IPS DF 19.7 (cell line): ENCODE data around the gene SPN.
"Not testable (repeated sequence)": the region's sequence is repeated elsewhere in the genome, so short reads cannot be mapped to it uniquely, and the experiment has no call there.

Experiments used
- DNase-seq: peaks from one replicate; pipeline ENCODE4 v3.0.0-alpha.2; 2013; ENCODE audit warnings: low read depth, low spot score

Gene SPN

DNA sequence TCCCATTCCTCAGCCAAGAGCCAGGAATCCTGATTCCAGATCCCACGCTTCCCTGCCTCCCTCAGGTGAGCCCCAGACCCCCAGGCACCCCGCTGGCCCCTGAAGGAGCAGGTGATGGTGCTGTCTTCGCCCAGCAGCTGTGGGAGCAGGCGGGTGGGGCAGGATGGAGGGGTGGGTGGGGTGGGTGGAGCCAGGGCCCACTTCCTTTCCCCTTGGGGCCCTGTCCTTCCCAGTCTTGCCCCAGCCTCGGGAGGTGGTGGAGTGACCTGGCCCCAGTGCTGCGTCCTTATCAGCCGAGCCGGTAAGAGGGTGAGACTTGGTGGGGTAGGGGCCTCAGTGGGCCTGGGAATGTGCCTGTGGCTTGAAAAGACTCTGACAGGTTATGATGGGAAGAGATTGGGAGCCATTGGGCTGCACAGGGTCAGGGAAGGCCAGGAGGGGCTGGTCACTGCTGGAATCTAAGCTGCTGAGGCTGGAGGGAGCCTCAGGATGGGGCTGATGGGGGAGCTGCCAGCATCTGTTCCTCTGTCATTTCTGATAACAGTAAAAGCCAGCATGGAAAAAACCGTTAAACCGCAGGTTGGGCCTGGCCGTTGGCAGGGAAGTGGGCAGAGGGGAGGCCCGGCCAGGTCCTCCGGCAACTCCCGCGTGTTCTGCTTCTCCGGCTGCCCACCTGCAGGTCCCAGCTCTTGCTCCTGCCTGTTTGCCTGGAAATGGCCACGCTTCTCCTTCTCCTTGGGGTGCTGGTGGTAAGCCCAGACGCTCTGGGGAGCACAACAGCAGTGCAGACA lies at the start of gene SPN:
TSS of gene SPN (plus strand) at position 232 of the 791 bp plus-strand sequence. CDS start at position 714, 482 bp downstream.
- no peak for DNase-seq

GRCh38 chr16:29613307-29614057 lies 49.6 kb upstream of the SPN start:
- DNase-seq, result not testable (repeated sequence)

DNA sequence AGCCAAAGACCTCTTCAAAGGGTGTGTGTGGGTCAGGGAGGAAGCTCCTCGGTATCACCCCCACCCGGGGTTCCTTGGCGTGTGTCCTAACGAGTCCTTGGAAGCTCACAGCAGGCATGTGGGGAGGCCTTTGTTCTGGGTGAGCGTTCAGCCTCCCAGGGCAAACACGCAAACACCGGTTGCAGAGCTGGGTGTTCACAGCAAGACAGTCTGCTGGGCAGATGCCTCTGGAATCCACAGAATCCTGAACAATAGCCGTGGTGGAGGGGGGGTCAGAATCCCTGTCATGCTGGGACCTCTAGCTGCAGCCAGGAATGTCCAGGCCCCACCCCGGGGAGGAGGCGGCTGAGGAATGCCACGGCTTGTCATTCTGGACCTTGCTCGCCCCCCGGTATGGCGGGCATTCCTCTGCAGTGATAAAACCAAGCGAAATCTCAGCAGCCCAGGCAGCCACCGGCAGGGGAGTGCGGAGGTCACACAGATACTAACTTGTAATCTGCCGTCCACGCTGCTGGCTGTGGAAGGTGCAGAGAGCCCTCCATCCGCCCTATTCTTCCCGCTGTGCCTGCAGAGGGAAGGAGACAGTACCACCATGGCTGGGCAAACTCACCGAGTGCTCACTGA lies 48.2 kb upstream of the SPN start:
- DNase-seq, result peak; percentile 59

GRCh38 chr16:29616127-29616526 lies 46.9 kb upstream of the SPN start:
- DNase-seq, result not testable (repeated sequence)

DNA sequence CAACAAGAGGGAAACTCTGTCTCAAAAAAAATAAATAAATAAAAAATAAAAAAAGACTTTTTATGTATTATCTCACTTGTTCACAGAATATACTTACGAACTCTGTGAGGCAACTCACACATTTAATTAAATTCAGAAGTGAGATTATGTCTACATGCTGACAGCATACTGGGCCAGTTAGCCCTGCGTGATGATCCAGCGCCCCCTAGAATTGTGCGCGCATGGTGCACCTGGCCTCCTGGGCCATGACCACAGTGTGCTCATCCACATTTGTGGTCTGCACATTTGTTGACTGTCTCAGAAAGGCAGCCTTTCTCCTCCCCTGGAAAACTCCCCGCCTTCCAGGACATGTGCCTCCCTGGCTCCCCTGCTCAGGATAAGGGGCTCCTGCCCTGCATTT lies 42.5 kb upstream of the SPN start:
- not testable (repeated sequence) for DNase-seq

DNA sequence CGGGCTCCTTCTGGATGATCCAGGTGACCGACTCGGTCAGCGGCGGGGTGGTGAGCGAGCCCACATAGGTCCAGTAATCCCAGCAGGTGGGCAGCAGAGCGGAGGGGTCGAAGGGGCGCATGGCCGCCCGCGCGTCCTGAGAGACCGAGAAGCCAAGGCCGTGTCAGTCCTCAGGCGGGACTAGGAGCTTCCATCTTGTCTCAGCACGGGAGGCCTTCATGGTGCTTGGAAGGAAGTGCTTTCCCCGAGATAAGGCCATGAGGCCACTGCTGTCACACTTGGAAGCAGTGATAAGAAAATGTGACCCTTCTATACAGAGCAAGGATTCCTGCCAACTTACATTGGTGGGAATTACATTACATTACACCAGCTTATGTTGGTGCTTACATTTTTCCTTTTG lies 40.3 kb upstream of the SPN start:
- DNase-seq, result not testable (repeated sequence)

- not testable (repeated sequence) for DNase-seq
Measured at GRCh38 chr16:29623253-29623652, 39.8 kb upstream of the SPN start.

DNA sequence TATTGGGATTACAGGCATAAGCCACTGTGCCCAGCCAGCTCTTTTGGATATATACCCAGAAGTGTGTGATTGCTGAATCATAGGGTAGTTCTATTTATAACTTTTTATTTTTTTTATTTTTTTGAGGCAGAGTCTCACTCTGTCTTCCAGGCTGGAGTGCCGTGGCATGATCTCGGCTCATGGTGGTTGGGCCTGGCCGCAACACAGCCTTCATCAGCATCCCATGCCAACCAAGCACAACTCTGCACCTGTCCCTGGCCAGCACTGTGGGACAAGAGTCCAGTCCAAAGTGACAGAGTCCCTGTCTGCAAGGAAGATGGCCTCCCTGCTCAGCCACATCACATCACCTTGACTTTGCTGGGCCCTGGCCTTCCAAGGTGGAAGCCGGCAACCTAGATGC lies 37.9 kb upstream of the SPN start:
- DNase-seq, result not testable (repeated sequence)

DNA sequence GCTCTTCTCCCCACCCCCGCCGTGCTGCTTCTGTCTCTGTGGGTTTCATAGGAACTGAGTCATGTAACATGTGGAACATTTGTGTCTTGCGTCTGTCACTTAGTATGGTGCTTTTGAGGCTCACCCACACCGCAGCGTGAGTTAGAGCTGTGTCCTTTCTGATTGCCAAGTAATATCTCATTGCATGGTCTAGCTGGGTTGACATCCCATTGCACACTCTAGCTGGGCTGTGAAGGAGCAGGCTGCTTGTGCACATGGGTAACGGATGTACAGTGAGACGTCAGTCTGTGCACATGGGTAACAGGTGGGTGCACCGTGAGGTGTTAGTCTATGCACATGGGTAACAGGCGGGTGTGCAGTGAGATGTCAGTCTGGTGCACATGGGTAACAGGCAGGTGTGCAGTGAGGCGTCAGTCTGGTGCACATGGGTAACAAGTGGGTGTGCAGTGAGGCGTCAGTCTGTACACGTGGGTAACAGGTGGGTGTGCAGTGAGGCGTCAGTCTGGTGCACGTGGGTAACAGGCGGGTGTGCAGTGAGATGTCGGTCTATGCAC lies 36.2 kb upstream of the SPN start:
- not testable (repeated sequence) for DNase-seq

DNA sequence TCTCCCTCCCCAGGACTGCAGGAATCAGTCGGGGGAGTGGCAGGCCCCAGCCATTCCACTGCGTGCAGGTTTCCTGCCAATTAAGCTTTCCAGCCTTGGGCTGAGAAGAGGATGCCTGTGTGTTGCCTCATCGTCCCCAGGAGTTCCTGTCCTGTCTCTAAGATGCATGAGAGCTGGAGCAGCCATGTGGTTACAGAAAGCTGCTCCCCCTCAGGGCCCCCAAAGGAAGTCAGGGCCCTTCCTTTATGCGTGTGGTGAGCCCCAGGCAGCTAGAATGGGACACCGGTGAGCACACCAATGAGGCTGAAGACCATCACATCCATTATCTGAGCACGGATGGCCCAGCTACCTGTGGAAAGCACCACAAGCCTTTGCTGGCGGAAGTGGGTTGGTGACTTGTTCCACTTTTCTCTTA lies 35.4 kb upstream of the SPN start:
- DNase-seq, result not testable (repeated sequence)

DNA sequence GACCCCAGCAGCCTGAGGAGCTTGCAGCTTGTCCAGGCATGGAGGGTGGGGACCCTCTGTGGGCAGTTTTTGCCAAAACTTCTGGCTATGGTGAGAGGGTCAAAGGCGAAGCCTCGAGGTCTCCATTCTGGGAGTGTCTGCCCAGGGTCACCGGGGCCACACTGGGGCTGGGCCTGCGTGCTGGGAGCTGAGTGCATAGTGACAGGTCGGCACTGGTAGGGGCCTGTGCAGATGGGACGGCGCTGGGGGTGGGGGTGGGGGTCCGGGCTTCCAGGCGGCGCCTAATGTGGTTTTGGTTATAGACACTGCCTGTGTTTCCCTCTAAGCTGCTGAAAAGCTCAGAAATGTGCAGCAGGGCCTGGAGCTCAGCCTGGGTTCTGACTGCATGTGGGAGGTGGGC lies 34.3 kb upstream of the SPN start:
- not testable (repeated sequence) for DNase-seq

DNA sequence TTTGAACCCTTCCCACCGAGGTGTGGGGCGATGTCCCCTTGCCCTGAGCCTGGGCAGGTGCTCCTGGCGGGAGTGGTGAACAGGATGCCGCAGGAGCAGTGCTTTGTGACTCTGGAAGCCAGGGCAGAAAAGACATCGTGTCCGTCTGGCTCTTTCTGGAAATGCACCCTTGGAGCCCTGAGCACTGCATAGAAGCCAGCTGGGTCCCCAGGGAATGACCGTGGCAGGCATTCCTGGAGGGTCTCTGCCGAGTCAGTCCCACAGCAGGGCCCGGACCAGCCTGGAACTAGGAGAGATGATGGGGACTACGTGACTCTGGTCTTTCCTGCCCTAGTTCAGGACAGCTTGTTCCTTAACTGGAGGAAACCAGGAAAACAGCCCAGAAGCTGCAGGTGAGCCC lies 33.7 kb upstream of the SPN start:
- not testable (repeated sequence) for DNase-seq

DNA sequence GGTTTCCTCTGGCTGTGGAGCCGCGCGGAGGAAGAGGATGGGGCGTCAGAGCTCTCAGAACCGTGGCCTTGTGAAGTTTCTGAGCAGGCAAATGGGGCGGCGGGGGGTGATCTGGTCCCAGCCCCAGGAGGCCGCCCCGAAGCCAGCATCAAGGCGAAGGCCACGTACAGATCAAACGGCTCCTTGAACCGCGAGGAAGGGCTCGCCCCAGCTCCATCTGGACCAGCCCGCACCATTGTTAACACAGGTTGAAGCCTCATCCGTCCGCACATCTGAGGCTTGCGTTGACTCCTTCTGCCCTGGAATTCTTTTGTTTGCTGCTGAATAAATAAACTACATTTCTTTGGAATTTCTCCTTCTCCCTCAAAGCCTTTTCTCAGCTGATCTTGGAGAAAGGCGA lies 31.4 kb upstream of the SPN start:
- not testable (repeated sequence) for DNase-seq

DNA sequence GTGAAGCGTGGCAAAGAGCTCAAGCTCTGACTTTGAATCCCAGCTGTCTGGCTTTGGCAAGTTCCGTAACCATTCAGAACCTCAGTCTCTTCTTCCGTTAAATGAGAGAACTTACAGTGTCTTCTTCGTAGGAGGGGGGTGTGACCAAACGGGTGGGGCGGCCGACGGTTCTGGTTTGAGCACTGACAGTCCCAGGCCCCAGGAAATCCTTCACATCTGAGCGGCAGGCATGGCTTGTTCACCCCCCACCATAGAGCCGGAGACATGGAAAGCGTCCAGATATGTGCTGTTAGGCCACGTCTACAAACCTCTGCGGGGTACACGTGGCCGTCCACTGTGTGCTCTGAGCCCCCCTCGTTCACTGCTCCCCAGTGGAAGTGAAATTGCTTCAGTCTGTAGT lies 27.1 kb upstream of the SPN start:
- not testable (repeated sequence) for DNase-seq

DNA sequence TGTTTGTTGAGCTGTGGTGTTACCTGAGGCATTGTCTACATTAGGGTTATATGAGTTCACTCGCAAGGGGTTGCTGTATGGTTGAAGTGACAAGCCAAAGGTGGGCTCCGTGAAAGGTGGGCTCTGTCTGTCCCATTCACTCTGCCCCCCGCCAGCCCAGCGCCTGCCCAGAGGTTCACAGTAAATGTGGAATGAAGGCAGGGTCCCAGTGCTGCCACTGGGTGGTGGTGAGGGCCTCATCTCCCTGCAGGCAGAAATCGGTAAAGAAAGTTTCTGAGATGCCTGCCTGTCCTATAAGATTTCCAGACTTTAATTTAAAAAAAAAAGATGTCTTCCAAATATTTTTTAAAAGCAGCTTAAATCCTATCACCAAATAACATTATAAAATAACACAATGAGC lies 26.7 kb upstream of the SPN start:
- not testable (repeated sequence) for DNase-seq

DNA sequence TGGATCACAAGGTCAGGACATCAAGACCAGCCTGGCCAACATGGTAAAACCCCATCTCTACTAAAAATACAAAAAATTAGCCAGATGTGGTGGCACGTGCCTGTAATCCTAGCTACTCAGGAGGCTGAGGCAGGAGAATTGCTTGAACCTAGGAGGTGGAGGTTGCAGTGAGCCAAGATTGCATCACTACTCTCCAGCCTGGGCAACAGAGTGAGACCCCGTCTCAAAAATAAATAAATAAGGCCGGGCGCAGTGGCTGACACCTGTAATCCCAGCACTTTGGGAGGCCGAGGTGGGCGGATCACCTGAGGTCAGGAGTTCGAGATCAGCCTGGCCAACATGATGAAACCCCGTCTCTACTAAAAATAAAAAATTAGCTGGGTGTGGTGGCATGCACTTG lies 24.3 kb upstream of the SPN start:
- DNase-seq, result not testable (repeated sequence)

DNA sequence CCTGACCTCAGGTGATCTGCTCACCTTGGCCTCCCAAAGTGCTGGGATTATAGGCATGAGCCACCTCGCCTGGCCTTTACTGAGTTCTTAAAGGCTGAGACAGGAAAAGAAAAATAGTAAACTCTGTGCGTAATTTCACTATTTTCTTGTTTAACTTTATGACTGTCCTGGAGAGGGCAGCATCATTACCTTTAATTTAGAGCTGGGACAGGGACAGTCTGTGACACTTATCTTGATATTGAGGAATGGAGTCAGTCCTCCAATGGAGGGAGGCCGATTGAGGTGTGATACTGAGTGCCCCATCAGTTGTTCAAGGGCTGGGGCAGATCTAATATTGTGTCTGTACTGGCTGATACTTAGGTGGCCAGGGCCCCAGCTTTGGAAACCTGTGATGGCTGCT lies 21.5 kb upstream of the SPN start:
- no peak for DNase-seq

- DNase-seq, result no peak
Measured at GRCh38 chr16:29643596-29643995, 19.5 kb upstream of the SPN start.

- no peak for DNase-seq
Measured at GRCh38 chr16:29644338-29644857, 18.6 kb upstream of the SPN start.

- DNase-seq, result no peak
Measured at GRCh38 chr16:29644973-29645693, 17.9 kb upstream of the SPN start.

DNA sequence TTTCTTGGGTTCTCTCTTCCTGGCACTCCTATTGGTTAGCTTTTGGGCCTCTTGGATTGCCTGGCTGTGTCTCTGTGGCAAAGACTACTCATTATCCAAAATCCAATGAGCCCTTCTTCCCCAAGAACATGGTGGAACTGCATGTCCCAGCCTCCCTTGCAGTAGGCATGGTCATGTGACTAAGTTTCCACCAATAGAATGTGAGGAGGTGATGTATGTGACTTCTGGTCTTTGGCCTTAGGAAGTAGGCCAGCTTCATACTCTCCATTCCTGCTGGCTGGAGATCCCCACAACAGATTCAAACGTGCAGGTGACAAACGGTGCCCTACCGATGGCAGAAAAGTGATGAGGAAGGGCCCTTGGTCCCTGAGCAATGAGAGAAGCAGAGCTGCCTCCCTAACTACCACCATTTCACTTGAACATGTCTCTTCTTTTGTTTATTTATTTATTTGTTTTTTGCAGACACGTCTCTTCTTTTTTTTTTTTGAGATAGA lies 17.3 kb upstream of the SPN start:
- DNase-seq, result peak; percentile 78
